Omental fat pad (tissue), 4 donors: ENCODE measurements around the gene ACCS. TPM values are rescaled to one million over a fixed set of nuclear protein-coding genes. Genes with fewer than 3 reads are reported as not detected.

Experiments used
- ATAC-seq: fragments of 150-250 bp; one replicate; pipeline ENCODE4 v1.9.1; 2016; ENCODE audit warnings: mild to moderate bottlenecking, moderate library complexity; ENCODE audit not compliant: low FRiP score
- DNase-seq: peaks from one replicate; pipeline ENCODE4 v3.0.0-alpha.2; 2019; ENCODE audit warnings: low spot score
- total RNA-seq, 4 donors: library from RNA; depleted of rRNA; stranded (reverse); fragments of >200 nt; gene quantifications; one replicate each; pipeline ENCODE4 v1.1.0, GENCODE V29; 2016
- TF ChIP-seq, protein P1 (sequence below), 3 donors: fragments of 450-650 bp; IDR thresholded peaks; one replicate each; pipeline ENCODE4 v1.5.1; 2016 to 2017; ENCODE audit warnings: antibody characterized with exemption in 3 of 3, mild to moderate bottlenecking in 3 of 3, moderate library complexity in 2 of 3

Gene ACCS
- total RNA-seq, 4 donors from 2014 or later = 13.8 to 38.0 (median 19.7) TPM

DNA sequence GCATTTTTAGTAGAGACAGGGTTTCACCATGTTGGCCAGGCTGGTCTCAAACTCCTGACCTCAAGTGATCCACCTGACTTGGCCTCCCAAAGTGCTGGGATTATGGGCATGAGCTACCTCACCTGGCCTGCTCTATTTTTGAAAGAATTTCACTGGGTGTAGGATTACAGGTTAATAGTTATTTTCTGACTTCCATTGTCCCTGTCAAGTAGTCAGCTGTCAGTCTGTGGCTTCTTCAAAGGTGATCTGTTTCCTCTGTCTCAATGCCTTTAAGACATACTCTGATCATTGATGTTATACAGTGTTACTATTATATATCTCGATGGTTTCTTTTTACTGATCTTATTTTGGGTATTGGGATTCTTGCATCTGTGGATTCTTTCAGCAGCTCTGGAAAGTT lies 19.3 kb downstream of the ACCS start:
- ATAC-seq = no peak
- TF ChIP-seq, protein P1, sequence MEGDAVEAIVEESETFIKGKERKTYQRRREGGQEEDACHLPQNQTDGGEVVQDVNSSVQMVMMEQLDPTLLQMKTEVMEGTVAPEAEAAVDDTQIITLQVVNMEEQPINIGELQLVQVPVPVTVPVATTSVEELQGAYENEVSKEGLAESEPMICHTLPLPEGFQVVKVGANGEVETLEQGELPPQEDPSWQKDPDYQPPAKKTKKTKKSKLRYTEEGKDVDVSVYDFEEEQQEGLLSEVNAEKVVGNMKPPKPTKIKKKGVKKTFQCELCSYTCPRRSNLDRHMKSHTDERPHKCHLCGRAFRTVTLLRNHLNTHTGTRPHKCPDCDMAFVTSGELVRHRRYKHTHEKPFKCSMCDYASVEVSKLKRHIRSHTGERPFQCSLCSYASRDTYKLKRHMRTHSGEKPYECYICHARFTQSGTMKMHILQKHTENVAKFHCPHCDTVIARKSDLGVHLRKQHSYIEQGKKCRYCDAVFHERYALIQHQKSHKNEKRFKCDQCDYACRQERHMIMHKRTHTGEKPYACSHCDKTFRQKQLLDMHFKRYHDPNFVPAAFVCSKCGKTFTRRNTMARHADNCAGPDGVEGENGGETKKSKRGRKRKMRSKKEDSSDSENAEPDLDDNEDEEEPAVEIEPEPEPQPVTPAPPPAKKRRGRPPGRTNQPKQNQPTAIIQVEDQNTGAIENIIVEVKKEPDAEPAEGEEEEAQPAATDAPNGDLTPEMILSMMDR (IDR thresholded peaks at IDR 0.05) = no peak
- DNase-seq = no peak

GRCh38 chr11:44088377-44088776 lies 22.3 kb downstream of the ACCS start:
- TF ChIP-seq, protein P1 (IDR thresholded peaks at IDR 0.05) = no peak
- no peak for DNase-seq
- ATAC-seq = no peak

GRCh38 chr11:44088871-44089270 lies 22.8 kb downstream of the ACCS start:
- no peak for ATAC-seq
- TF ChIP-seq, protein P1 (IDR thresholded peaks at IDR 0.05) = no peak
- no peak for DNase-seq

- DNase-seq (no peak), ATAC-seq (no peak)
- TF ChIP-seq, protein P1 (IDR thresholded peaks at IDR 0.05) = no peak
These were observed 24.5 kb downstream of the ACCS start for GRCh38 chr11:44090539-44090938.

- TF ChIP-seq, protein P1 (IDR thresholded peaks at IDR 0.05) = no peak
- peak; percentile 89 for DNase-seq
- ATAC-seq = peak; percentile 39
These were observed 28.3 kb downstream of the ACCS start for GRCh38 chr11:44094260-44094868.

GRCh38 chr11:44095506-44096359 lies 29.7 kb downstream of the ACCS start, which contains the start of gene EXT2:
Gene EXT2, plus strand, starts transcription at chr11:44095678. Its CDS starts 12,035 bp downstream, at chr11:44107713.
- ATAC-seq = peak; percentile 93
- peak; percentile 64 for DNase-seq
- TF ChIP-seq, protein P1 (IDR thresholded peaks at IDR 0.05) = peak in 1 of 3 donors; percentile 15
